RPMI8226 (cell line): ENCODE measurements around the gene GPR107.

Experiments
- DNase-seq: peaks from one replicate; pipeline ENCODE4 v3.0.0-alpha.2; 2015

GPR107 gene

DNA sequence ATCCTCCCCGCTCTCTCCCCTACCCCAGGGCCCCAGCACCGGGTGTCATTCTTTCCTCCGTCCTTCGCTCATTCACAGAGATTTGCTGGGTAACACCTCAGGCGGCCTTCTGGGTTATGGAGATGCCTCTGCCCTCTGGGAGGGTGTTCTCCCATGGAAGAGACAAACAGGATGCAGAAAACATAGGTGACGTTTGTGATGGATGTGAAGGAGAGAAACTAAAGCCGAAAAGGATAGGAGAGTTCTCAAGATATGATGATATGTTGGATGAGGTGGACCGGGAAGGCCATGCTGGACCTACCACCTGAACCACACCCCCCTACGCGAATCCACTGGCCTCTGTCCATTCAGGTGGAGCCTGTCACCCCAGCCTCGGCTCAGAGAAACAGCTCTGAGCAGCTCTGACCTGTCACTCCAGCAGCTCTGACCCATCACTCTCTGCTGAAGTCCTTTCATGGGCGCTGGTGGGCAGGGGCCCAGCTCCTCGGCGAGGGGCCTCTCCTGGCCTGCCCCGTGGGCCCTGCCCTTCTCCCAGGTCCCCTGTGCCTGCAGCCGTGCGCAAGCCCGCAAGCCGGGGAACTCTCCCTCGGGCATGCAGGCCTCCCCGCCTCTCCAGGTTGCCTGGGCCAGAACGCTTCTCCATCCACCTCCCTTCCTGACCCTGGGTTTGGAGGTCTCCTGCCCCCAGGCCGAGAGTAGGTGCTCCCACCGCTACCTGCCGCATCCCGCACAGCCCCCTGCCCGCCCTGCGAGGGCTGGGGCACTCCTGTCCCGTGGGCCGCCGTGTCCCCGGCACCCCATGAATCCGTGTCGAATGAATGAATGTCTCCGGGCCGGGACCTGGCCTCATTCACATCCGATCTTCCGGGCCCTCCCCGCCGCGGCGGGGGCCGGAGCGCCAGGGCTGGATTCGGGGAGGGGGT, 117.8 kb downstream of the GPR107 start:
- no peak for DNase-seq

GRCh38 chr9:130172161-130172857, 118.6 kb downstream of the GPR107 start, which contains the start of gene NCS1:
NCS1 (plus strand) TSS chr9:130172404; CDS start chr9:130172664, 260 bp downstream.
- DNase-seq, result peak; percentile 81

DNA sequence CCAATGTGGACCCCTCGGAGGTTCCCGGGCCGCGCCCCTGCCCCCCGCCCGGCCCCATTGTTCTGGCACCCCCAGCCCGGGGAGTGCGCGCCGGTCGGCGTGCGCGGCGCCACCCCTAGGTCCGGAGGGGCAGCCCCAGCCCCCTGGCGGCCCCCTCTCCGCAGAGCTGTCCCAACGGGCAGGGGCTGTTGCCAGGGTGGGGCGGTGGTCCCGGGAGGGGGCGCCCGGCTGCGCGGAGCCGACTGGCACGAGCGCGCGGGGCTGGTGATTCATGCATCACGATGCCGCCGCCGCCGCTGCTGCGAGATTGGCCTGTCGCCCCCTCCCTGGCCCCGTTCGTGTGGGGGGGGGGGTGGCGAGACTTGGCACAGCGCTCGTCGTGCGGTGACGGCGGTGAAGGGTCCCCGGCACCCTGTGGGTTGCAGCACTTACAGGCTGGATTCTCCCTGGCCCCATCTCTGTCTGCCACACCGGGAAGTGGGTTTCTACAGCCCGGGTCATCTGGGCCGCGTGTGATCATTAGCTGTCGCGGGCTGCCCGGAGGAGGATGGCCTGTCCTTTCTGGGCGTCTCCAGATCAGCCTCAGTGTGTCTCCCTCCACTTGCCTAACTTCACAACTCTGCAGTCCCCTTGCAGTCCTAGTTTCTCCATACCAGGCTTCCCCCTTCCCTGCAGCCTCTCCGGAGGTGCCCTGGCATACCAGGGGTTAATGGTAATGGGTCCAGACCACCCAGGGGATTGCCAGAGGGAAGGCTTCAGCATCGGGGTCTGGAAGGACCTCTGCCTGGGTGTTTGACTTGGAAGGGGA, 119.4 kb downstream of the GPR107 start:
- DNase-seq, result no peak

- DNase-seq, result no peak
These were observed 119.9 kb downstream of the GPR107 start for GRCh38 chr9:130173666-130173983.

GRCh38 chr9:130174025-130174424, 120.3 kb downstream of the GPR107 start:
- DNase-seq, result no peak

DNA sequence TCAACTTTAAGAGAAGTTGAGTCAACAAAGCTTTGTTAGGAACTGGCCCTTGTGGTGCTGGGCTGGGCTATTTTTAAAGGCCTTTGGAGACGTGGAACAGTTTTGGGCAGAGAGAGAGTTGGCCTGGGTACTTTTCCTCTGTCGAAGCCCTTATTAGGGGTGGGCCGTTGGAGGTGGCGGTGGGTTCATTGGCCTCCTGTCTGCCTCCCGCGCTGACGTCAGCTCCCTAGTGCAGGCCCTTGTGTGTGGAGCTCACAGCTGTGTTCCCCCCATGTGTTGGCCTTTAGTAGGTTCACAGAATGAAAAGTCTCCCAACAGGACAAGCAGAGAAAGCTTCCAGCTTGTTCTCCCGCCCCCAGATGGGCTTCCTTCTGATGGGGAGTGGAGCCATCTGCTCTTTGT, 121.2 kb downstream of the GPR107 start:
- DNase-seq, result no peak

DNA sequence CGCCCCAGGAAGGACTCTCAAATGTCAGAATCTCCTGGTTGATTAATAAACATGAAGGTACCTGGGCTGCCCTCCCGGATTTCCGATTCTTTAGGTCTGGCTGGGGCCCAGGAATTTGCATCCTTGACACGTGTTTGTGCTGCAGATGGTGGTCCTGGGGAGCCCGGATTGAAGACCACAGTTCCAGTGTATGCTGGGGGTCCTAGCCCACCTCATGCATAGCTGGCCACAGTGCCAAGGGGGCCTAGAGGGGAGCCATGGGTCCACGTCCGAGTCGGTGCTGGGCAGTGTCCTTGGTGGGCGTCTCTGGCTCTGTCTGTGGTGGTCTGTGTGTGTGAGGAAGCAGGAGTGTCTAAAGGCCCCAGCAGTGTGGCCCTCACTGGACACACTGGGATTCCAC, 121.6 kb downstream of the GPR107 start:
- no peak for DNase-seq

DNA sequence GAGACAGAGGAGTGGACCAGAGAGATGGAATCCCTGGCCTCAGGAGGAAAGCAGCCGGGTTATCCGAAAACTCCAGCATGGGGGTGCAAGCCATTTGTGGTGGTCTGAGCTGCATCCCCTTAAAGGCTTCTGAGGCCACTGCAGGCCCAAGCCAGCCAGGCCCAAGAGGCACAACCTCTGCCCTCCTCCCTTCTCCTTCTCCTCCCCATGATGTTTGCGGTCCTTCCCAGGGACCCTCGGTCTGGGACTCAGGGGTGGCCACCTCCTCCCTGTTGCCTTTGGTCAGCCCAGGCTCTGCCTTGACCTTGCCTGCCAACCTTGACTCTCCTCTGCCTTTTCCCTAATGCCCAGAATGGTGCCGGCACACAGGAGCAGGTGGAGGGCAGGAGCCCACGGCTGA, 123.1 kb downstream of the GPR107 start:
- DNase-seq, result no peak

DNA sequence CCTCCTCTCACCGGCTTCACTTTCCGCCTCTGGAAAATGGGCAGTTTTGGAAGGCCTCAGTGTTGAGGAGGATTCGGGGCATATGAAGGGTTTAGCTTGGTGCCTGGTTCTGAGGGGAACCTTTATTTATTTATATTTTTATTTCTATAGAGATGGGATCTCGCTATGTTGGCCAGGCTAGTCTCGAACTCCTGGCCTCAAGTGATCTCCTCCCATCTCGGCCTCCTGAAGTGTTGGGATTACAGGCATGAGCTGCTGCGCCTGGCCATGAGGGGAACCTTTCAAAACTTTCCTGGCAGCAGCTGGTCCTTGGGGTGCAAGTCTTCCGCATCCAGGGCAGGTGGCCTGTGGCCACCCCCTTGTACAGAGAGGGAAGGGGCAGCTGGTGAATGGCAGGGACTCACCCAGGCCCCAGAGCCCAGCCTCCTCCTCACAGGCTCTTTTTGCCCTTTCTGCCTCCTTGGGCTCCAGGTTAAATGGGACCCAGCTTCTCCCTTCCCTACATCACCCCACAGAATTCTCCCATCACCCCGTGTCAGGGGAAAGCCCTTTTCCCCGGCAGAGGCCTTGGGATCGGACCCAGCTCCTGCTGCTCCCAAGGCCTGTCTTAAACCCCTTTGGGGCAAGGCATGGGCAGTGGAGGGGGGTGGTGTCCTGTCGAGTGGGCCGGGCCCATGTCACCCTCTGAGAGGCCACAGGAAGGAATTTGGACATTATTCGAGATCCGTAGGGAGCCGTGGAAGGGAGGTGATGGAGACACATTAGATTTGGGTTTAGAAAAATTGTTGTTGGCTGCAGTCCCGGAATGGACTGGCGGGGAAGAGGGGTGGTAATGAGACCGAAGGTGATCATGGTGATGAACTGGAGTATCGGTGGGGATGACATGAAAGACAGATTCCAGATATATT, 124.4 kb downstream of the GPR107 start:
- DNase-seq, result no peak

DNA sequence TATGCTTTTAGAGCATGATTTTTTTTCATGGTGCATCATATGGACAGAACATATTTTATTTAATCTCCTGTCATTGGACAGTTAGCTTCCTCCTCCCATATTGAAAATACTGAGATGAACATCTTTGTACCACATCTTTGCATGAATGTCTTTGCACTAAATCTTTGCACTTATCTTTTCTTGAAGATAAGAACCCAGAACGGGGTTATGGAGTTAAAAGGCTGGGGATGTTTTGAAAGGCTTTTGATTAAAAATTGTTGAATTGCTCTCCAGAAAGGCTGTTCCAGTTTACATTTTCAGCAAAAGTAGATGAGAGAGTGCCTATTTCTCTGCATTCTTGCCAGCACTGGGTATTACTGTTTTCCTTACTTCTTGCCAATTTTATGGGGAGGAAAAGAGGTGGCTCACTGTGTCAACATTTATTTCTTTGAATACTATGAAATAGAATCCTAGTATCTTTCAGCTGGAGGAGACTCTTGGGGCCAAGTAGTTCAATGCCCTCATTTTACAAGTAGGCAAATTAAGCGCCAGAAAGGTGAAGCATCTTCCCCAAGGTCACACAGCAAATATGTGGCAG, 125.7 kb downstream of the GPR107 start:
- no peak for DNase-seq

- DNase-seq, result no peak
These were observed 126.8 kb downstream of the GPR107 start for GRCh38 chr9:130180516-130180915.

DNA sequence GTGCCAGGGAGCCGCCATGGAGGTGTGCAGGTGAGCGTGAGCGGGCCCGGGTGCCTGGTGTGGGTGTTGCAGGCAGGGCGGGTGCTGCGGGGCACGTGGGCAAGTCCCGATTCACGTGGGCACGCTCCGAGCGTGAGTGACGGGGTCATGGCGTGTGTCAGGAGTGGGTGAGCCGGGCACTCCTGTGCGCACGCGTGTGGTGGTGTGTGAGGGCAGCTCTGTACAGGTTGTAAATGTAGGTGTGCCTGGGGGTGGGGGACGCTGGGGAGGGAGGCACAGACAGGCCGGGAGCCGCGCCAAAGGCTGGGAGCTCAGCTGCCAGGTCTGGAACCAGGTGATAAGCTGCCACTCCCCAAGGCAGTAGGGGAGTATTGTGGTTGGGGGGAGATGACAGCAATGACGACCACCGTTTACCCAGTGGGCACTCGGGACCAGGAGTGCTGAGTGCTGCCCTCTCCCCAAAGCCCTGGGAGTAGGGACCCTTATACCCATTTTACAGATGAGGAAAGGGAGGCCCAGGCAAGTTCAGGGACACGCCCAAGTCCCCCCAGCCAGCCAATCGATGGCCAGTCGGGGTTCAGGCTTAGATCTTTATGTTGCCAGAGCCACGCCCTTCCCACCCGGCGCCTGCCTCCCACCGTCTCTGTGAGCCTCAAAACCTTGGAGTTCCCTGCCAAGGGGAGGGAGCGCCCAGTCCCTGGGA, 128.1 kb downstream of the GPR107 start:
- no peak for DNase-seq

- DNase-seq, result no peak
These were observed 128.7 kb downstream of the GPR107 start for GRCh38 chr9:130182381-130182909.

DNA sequence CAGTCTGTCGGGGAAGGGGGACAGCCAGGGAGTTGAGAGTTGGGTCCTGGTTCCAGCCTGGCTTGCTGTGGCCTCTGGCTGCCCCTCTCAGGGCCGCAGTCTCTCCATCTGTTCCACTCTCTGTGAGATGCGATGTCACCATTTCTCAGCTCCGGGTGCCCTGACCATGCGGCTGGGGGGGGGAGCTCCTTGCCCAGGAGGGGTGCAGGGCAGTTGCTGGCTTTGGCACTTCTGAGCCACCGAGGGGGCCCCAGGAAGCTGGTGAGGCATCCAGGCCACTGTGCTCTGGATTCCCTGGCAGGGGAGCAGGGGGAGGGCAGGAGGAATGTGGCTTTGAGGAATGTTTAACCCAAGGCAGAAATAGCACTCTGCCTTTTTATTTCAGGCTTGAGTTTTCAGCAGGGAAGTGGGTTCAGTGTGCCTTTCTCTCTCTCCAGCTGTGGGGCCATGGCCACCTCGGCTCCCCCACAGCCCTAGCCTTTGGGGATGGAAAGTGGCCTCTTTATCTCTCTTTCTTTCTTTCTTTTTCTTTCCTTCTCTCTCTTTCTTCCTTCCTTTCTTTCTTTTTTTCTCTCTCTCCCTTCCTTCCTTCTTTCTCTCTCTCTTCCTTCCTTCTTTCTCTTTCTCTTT, 129.5 kb downstream of the GPR107 start:
- DNase-seq, result no peak

- DNase-seq, result no peak
These were observed 131.3 kb downstream of the GPR107 start for GRCh38 chr9:130185017-130185416.

GRCh38 chr9:130185490-130186031, 131.9 kb downstream of the GPR107 start:
- DNase-seq, result no peak

DNA sequence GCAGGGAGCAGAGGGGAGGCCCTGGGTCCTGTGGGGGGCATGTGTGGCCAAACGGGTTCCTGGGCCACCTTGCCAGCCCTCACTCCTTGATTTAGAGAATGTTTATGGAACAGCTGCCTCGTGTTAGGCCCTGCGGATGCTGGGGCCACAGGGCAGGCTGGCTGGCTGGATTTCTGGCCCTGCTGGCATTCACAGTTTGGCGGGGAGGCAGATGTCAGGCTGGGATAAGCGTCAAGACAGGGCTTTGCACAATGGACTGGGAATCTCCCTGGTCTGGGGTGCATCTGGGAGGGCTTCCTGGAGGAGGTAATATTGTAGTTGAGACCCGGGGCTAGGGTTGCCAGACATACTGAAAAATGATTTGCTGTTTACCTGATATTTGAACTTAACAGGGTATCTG, 132.3 kb downstream of the GPR107 start:
- DNase-seq, result no peak

DNA sequence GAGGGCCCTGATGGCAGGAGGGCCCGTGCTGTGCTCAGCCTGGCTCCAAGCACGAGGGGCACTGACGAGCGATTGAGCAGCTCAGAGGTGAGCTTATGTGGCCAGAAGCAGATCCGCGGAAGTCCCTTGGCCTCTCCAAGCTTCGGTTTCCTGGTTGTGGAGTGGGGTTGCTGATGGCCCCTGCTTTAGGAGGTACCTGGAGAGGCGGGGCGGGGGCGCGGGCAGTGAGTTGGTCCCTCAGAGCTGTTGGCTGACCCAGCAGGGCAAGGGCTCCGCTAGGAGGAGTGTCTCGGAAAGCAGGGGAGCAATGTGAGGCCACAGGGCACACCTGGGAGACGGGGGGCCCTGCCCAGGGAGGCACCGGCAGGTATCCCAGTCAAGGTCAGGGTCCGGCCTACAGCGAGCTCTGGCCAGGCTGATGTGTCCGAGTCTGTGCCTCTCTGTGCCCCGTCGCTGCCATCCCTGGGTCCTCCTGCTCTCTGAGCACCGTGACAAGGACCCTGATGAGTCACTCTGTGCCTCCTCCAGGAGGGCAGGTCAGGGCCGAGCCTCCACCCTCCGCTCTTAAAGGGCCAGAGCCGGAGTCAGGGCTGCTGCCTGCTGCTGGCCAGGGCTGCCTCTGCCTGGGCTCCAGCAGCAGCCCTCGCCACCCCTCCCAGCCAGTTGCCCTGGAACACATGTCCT, 133.3 kb downstream of the GPR107 start:
- DNase-seq, result peak; percentile 81

DNA sequence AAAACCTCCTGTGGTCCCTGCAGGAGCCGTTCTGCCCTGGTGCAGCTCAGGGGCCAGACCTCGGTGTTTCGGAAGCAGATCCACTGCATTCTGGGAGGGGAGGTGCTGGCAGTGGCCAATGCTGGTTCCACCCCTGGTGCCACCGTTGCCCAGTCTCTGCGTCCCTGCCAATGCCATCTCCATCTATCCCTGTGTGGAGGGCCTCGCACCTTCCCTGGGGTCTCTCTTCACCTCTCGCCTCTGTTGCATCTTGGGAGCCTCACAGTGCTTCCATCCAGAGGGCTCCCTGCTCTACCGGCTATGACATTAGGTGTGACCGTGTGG, 133.8 kb downstream of the GPR107 start:
- DNase-seq, result no peak
